Neutrophil (primary cell): ENCODE measurements around the gene PAFAH1B1.

Experiments used
- H3K27ac ChIP-seq: fragments of 200-600 bp; sonication (generic); 2 replicates; pipeline ENCODE4 v1.5.1; 2016; ENCODE audit warnings: mild to moderate bottlenecking, moderate library complexity
- H3K27me3 ChIP-seq: fragments of 200-600 bp; sonication (generic); 2 replicates; pipeline ENCODE4 v1.6.0; 2016; ENCODE audit warnings: mild to moderate bottlenecking
- H3K36me3 ChIP-seq: fragments of 200-600 bp; sonication (generic); 2 replicates; pipeline ENCODE4 v1.5.1; 2017
- H3K4me1 ChIP-seq, 2 experiments: fragments of 200-600 bp in 1 of 2; sonication (generic) in 1 of 2; 1 replicate in 1 of 2; 2 replicates in 1 of 2; pipeline versions ENCODE4 v1.5.1 to v1.6.1; 2013 to 2016; ENCODE audit warnings: low read depth in 1 of 2, low read length in 1 of 2, mild to moderate bottlenecking in 1 of 2, moderate library complexity in 1 of 2; ENCODE audit not compliant: control insufficient read depth in 1 of 2, insufficient read depth in 1 of 2
- H3K4me3 ChIP-seq, 2 experiments: fragments of 200-600 bp in 1 of 2; sonication (generic) in 1 of 2; 1 replicate in 1 of 2; 2 replicates in 1 of 2; pipeline ENCODE4 v1.5.1; 2013 to 2016; ENCODE audit warnings: low read depth in 1 of 2, low read length in 1 of 2, mild to moderate bottlenecking in 1 of 2, moderate library complexity in 1 of 2
- H3K9me3 ChIP-seq: fragments of 200-600 bp; sonication (generic); 2 replicates; pipeline ENCODE4 v1.5.1; 2016
- TF ChIP-seq, protein P1 (sequence below): fragments of 200-600 bp; sonication (generic); IDR thresholded peaks from 2 replicates; pipeline ENCODE4 v1.5.1; 2016; ENCODE audit warnings: antibody characterized with exemption

PAFAH1B1 gene

DNA sequence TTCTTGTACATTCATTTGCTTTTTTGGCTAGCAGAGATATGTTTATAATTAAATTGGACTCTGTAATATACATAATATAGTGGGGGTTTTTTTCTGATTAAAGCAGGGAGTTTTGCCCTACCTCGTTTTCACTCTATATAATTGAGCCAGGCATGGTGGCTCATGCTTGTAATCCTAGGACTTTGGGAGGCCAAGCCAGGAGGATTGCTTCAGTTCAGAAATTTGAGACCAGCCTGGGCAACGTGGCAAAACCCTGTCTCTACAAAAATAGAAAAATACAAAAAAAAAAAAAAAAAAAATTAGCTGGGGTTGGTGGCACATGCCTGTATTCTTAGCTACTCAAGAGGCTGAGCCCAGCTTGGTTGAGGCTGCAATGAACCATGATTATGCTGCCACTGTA lies 42.2 kb downstream of the PAFAH1B1 start:
- H3K36me3 ChIP-seq: peaks cover 34% of the 10 kb centered on the region
- no peaks in the 10 kb centered on the region for H3K27me3 ChIP-seq
- H3K4me3 ChIP-seq: no peak overlapping the region
- TF ChIP-seq, protein P1, sequence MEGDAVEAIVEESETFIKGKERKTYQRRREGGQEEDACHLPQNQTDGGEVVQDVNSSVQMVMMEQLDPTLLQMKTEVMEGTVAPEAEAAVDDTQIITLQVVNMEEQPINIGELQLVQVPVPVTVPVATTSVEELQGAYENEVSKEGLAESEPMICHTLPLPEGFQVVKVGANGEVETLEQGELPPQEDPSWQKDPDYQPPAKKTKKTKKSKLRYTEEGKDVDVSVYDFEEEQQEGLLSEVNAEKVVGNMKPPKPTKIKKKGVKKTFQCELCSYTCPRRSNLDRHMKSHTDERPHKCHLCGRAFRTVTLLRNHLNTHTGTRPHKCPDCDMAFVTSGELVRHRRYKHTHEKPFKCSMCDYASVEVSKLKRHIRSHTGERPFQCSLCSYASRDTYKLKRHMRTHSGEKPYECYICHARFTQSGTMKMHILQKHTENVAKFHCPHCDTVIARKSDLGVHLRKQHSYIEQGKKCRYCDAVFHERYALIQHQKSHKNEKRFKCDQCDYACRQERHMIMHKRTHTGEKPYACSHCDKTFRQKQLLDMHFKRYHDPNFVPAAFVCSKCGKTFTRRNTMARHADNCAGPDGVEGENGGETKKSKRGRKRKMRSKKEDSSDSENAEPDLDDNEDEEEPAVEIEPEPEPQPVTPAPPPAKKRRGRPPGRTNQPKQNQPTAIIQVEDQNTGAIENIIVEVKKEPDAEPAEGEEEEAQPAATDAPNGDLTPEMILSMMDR: no peak
- H3K27ac ChIP-seq: no peak overlapping the region
- no peaks in the 10 kb centered on the region for H3K9me3 ChIP-seq
- peaks cover 0 to 8% of the 10 kb centered on the region in 2 experiments for H3K4me1 ChIP-seq

DNA sequence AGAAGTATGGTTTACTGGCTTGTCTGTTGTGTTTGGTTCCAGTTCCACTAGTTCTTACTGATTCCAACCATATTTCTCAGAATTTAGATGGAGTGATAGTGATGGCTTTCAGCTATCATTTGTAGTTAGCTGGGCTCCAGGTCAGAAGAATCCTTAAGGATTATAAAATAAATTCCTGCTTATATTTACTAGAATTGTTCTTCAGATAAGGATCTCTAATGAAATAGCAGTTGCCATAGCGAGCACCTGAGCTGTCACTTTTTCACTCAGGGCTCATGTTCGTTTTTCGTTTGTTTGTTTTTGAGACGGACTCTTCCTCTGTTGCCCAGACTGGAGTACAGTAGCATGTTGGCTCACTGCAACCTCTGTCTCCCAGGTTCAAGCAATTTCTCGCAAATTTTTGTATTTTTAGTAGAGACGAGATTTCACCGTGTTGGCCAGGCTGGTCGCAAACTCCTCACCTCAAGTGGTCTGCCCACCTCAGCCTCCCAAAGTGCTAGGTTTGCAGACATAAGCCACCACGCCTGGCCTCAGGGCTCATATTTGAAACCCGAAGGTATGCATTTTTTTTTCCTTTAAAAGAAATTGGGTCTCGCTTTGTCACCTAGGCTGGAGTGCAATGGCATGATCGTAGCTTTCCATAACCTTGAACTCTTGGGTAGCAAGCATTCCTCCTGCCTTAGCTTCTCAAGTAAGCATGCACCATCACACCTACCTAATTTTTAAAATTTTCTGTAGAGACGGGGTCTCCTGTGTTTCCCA lies 42.9 kb downstream of the PAFAH1B1 start:
- Histone ChIP-seq H3K27me3 (no peaks in the 10 kb centered on the region), H3K36me3 (peaks cover 36% of the 10 kb centered on the region), H3K27ac (no peak overlapping the region), H3K4me1 (peaks cover 0 to 8% of the 10 kb centered on the region in 2 experiments), H3K9me3 (no peaks in the 10 kb centered on the region), H3K4me3 (no peak overlapping the region)
- TF ChIP-seq, protein P1: no peak

DNA sequence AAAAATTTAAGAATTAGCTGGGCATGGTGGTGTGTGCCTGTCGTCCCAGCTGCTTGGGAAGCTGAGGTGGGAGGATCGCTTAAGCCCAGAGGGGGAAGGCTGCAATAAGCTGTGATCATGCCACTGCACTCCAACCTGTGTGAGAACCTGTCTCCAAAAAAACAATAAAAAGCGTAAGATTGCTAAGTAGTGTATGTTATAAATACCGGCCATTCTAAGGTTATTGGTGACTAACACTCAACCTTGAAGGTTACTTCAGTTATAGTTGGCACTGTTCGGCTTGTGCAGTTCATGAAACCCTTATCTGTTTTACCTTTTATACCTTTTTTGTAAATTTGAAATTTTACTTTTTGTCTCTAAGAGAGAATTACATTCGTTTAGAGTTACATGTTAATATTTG lies 44.0 kb downstream of the PAFAH1B1 start:
- H3K27ac ChIP-seq: no peak overlapping the region
- H3K27me3 ChIP-seq: no peaks in the 10 kb centered on the region
- no peaks in the 10 kb centered on the region for H3K9me3 ChIP-seq
- TF ChIP-seq, protein P1: no peak
- peaks cover 0 to 8% of the 10 kb centered on the region in 2 experiments for H3K4me1 ChIP-seq
- no peak overlapping the region for H3K4me3 ChIP-seq
- H3K36me3 ChIP-seq: peaks cover 42% of the 10 kb centered on the region

DNA sequence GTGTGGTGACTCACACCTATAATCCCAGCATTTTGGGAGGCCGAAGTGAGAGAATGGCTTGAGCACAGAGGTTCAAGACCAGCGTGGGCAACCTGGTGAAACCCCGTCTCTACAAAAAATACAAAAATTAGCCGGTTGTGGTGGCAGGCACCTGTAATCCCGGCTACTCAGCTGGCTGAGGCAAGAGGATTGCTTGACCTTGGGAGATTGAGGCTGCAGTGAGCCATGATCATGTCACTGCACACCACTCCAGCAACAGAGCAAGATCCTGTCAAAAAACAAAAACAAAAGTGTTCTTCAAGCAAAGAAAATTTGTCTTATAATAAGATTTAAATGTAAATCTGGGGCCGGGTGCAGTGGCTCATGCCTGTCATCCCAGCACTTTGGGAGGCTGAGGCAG lies 51.5 kb downstream of the PAFAH1B1 start:
- no peaks in the 10 kb centered on the region for H3K27me3 ChIP-seq
- no peak overlapping the region for H3K4me3 ChIP-seq
- H3K27ac ChIP-seq: no peak overlapping the region
- no peaks in the 10 kb centered on the region for H3K9me3 ChIP-seq
- H3K36me3 ChIP-seq: peaks cover 47% of the 10 kb centered on the region
- no peaks in the 10 kb centered on the region for H3K4me1 ChIP-seq
- TF ChIP-seq, protein P1: no peak

DNA sequence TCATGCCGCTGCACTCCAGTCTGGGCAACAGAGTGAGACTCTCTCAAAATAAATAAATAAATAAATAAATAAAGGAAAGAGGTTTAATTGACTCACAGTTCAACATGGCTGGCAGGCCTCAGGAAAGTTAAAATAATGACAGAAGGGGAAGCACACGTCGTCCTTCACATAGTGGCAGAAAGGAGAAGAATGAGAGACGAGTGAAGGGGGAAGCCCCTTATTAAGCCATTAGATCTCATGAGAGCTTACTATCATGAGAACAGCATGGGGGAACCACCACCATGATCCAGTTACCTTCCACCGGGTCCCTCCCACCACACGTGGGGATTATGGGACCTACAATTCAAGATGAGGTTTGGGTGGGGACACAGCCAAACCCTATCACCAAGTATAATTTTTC lies 54.5 kb downstream of the PAFAH1B1 start:
- TF ChIP-seq, protein P1: no peak
- no peak overlapping the region for H3K27ac ChIP-seq
- H3K4me3 ChIP-seq: no peak overlapping the region
- H3K4me1 ChIP-seq: no peaks in the 10 kb centered on the region
- H3K36me3 ChIP-seq: peaks cover 31% of the 10 kb centered on the region
- H3K27me3 ChIP-seq: no peaks in the 10 kb centered on the region
- H3K9me3 ChIP-seq: no peaks in the 10 kb centered on the region
